ENCODE results near the gene PNLDC1.

- no peak for TF ChIP-seq ZNF449 (CRISPR knock-in tag; IDR thresholded peaks at IDR 0.05)
- no peak for TF ChIP-seq MTA2 (IDR thresholded peaks at IDR 0.05; ENCODE audit: low read depth)
- TF ChIP-seq SAFB2 (IDR thresholded peaks at IDR 0.05; ENCODE audit: borderline replicate concordance, low read depth, low read length, severe bottlenecking) = no peak
- no peak for TF ChIP-seq NFIC (IDR thresholded peaks at IDR 0.05)
- no peak for TF ChIP-seq REST (IDR thresholded peaks at IDR 0.05; ENCODE audit: borderline replicate concordance)
- TF ChIP-seq REST (CRISPR knock-in tag; IDR thresholded peaks at IDR 0.05; ENCODE audit: low read depth) = no peak
These were observed 41.8 kb upstream of the PNLDC1 start for GRCh38 chr6:159758031-159759001.
